HG03342 (cell line): ENCODE results near the gene TBX1.

ENCODE experiments used
- ATAC-seq: cut with Tn5 transposase; IDR thresholded peaks from one replicate; pipeline ENCODE4 v1.9.1; 2021; ENCODE audit warnings: mild to moderate bottlenecking, moderate library complexity; ENCODE audit not compliant: unreplicated experiment

TBX1 gene

DNA sequence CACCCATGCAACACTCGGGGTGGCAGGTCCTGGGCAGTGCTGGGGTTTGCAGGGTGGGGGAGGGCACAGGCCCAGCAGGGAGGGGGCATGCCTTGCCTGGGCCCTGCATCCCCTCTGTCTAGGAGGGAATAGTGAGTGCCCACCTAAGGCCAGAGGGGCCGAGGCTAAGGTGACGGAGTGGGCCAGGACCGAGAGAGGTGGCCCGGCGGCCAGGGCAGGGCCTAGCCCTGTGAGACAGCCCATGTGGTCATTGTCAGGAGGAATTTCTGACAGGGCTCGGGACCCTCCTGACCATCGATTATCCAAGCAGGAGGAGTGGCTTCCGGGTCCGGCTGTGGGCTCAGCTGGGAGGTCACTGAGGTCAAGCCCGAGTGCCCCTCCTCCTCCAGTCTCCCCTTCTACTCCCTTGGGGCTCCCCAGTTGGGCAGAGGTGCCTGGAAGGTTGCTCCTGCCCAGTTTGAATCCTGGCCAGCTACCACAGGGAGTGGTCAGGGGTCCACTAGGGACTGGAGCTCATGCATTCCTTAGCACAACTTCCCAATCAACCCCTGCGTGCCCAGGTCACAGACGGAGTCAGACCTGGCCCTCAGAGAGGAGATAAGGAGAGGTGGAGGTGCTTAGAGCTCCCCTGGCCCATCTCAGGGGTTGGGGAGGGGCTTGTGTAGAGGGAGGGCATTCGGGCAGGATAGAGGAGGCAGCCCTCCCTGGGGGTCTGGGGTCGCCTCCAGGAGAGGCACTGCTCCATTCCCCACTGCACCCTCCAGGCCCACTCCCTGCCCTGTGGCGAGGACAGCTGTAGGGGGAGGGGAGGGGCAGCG is 22.5 kb upstream of the TBX1 start:
- no peak for ATAC-seq

DNA sequence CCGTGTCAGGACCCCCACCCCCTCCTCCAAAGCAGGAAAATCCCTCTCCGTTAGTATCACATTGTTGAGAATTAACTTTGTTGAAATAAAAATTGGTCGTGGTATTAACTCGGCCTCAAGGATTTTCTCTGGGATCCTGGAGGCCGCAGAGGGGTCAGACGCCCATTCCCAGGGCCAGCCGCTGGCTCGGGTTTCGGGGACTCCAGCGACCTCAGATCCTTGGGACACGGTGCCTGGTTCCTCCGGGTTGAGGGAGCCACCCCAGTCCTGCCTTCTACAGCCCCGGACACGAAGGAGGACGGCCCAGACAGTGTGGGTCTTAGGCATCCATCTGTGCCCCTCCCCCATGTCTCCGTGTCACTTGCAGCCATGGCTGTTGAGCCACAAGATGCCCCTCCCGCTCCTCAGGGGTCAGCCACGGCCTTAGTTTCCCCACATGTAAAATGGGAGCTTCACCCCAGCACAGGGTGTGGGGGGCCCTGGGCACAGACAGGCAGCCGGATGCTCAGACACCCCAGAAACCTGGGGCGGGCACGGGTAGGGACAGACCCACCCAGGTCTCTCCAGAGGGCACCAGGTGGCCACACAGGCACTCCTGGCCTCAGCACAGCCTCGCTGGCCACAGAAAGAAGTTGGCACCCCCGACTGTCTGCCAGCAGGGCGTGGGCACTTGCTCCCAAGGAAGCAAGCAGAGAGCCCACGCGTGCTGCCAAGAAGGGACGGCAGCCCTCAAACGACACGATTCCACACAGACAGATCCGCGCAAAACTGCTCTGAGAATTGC is 21.7 kb upstream of the TBX1 start:
- ATAC-seq = no peak

DNA sequence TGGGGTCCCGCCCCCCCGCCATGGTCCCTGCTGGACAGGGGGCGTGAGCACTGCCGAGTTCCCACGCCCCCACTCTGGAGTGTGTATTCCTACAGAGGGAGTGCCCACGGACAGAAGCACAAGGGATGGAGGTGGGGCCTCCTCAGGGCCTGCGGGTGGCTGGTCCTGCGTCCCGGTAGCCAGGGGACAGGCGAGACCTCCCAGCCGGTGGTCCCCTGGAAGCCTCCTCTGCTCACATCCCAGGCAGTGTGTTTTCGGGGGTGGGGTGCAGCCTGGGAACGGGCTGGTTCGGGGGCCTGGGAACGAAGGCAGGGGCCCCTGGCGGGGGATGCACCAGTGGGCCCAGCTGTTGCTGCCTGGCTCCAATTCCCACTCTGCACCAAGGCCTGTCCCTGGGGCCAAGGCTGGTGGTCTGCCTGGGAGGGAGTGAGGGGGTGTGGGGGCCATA is 21.1 kb upstream of the TBX1 start:
- no peak for ATAC-seq

DNA sequence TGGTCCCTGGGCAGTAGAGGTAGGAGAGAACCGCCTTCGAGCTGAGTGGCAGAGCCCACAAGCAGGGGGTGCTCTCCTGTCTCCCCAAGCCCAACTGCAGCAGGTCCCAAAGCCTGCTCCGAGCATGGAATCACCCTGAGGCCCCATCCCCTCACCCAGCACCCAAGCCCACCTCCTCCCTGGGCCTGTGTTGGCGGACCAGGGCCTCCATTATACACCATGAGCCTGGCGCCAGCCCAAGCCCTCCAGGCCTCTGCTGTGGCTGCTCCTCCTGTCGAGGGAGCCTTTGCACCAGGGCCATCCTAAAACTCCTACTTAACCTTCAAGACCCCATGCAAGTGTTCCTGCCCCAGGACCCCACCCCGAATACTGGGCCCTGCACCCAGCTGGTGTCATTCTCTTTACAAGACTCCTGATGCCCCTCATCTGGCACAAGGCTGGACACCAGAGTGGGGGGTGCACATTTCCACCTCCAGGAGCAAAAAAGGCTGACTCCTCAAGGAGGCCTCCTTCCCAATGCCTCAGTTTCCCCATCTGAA is 20.6 kb upstream of the TBX1 start:
- no peak for ATAC-seq

DNA sequence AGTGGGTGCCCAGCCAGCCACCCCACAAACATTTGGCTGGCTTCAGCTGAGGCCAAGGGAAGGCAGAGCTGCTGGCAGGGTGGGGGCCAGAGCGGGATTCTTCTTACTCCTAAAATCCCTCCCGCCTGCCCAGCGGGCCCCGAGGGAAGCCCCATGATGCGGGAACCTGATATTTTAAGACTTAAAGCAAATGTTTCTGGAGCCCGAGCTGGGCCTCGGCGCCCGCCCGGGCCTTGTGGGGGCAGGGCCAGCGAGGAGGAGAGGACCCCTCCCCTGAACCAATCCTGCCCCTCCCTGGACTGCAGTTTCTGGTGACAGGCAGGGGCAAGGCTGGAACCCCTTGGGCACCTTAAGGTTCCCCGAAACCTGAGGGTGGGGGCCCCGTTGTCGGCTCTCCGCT is 20.0 kb upstream of the TBX1 start:
- ATAC-seq = no peak

DNA sequence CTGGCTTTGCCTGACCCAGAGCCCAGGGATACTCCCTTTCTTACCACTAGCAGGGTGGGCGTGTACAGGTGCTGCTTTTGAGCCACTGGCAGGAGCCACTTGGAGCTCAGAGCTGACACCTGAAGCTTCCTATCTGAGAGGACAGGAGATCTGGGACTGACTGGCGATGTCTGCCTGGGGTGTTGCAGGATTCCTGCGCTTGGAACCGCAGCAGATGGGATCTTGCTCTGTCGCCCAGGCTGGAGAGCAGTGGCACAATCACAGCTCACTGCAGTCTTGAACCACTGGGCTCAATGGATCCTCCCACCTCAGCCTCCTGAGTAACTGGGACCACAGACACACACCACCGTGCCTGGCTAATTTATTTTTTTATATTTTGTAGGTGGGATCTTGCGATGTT is 19.5 kb upstream of the TBX1 start:
- no peak for ATAC-seq

DNA sequence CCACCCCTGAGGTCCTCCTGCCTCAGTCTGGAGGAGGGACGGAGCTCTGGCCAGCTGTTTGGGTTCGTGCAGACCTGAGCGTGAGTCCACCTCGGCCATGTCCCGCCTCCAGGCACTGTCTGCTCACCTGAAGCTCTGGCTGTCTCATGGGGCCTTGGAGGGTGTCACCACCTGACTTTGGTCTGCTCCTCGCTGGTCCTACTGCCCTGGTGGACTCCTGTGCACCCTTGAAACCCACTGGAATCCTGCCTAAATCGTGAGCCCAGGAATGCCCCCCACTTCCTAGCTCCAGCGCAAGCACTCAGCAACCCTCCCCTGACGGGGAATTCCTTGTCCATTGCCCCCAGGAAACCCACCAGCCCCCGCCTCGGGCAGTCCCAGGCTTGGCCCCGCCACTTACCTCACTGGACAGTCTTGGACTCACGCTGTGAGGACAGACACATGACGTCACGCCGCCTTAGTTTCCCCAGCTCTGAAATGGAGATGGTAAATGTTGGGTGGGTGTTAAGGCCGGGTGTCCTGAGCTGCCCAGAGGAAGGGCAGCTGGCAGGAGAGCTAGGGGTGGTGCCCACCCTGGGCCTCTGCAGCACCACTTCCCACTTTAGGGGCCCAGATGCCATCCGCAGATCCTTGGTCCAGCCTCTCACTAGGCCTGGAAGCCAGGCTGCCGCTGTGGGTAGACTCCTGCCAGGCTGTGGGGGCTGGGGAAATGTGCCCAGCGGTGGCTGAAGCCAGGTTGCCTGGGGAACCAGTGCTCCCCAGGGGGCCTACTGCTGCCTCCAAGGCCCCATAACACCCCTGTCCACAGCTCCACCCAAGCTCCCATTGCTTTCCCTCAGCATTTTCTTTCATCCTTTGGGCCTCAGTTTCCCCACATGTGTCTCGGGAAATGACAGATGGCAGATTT is 18.2 kb upstream of the TBX1 start:
- no peak for ATAC-seq

DNA sequence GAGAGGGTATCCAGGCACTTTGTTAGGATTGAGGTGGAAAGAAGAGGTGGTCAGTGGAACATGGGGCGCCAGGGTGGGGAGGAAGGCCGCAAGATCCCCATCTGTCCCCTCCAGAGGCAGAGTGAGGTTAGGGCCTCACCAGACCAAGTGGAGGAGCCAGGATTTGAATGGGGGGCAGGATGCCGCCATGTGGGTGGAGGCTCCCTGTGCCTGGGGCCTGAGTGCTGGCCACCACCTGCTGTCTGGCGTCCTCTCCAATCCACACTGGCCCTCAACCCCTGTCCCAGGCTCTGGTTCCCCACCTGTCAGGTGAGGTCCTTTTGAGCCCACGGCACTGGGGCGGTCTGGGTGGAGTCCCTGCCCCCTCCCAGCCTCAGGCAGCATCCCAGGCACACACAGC is 17.5 kb upstream of the TBX1 start:
- ATAC-seq = no peak

DNA sequence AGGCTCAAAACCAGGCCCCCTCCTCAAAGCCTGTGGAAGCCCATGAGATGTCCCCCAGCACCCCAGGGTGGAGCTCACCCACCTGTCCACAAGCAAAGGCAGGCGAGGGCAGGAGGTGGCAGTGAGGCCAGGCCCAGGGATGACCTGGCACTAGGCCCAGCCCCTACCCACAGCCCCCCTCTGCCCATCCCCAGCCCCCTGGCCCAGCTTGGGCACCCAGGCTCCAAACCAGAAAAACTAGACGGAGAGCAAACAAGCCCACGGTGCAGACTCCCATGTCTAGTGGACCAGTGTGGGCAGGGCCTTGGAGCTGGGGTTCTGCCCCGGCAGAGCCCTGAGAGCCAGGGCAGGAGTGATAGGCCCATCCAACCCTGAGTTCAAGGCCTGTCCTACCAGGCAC is 16.9 kb upstream of the TBX1 start:
- no peak for ATAC-seq

DNA sequence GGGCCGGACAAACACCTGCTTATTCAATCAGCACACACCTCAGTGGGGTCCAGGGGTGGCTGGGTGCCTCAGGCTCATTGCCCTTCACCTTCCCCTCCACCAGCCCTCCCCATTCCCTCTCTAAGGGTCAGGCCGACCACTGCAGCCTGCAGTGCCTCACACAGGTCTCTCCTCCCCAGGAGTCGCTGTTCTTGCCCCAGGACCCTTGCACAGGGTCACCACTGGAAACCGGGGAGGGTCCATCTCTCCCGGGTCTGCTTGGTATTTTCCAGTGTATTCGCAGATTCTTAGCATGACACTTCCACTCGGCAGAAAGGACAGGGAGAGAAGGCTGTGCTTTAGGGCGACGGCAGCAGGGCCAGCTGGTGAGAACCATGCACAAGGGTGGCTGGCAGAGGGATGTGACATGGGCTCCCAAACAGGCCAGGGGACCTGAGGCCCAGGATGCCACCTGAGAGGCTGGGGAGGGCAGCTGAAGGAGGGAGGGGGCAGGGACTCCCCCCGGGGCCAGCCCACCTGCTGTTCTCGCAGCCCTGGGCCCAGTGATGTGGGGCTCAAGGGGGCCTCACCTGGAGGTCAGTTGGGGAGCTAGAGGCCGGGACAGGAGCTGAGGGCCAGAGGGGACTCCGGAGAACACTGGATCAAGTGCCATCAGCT is 16.1 kb upstream of the TBX1 start:
- ATAC-seq = no peak

DNA sequence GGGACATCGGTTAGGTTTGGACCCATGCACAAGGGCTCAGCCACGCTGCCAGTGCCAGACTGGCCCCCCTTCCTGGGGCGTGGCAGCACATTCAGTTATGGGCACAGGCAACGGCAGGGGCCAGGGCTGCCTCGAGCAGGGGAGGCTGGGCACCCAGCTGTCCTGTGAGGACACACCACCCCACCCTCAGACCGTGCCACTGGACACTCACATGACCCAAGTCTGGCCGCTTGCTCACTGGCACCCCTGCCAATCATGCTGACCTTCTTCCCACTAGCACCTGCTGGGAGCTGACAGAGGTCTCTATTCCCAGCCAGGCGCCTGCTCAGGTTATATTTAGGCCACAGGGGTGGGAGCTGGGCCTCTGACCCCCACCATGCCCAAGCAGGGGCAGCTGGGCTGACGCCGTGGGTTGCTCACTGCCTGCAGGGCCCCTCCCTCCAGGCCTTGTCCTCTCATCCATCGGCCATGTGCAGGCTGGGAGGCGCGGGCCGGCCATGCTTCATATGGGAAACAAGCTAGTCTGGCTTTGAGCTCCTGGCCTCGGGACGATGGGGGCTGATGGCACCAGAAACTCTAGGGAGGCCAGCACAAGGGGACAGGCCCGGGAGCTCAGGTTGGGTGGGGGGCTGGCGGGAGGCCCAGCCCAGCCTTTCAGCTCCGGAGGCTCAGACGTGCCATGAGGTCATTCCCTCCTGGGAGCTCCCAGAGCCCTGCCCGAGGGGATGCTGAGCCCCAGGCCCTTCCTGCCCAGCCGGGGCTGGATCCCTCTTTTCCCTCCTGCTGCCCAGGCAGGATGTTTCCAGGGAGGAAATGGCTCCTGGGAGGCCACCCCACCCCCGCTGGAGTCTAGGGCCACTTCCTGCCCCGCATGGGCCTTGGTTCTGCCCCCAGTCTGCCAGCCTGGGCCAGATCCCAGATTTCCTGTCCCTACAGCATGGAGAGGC is 15.2 kb upstream of the TBX1 start:
- ATAC-seq = no peak

DNA sequence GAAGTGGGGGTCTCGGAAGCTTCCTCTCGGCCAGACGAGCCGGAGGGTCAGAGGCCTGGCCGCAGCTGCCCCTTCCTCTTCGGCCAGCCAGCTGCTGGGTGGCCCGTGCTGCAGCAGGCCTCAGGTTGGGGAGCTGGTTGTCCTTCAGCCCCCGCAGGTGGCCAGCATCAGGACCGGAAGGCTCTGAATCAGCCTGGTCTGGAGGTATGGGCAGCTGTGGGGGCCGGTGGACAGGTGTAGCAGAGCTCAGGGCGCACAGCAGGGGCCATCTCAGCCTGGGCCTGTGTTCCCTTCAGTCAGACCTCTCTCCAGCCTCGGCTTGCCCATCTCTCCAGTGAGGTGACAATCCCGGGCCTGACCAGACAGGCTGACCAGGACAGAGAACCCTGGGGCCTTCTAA is 13.9 kb upstream of the TBX1 start:
- ATAC-seq = no peak

DNA sequence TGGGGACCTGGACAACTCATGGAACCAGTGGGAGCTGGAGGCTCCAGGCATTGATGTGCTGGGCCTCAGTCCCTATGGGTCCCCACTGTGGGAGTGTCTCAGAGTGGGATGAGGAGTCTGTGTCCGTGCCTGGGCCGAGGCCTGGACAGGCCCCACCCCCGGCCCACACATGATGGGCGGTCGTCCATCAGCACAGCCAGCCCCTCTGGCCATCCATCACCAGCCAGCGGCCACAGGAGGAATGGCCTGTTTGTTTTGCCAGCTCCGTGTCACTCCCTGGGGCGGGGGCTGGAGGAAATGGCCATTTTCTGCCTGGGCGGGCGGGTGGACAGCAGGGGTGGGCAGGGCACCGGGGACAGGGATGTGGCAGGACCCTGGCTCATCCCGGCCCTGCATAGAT is 13.0 kb upstream of the TBX1 start:
- no peak for ATAC-seq

DNA sequence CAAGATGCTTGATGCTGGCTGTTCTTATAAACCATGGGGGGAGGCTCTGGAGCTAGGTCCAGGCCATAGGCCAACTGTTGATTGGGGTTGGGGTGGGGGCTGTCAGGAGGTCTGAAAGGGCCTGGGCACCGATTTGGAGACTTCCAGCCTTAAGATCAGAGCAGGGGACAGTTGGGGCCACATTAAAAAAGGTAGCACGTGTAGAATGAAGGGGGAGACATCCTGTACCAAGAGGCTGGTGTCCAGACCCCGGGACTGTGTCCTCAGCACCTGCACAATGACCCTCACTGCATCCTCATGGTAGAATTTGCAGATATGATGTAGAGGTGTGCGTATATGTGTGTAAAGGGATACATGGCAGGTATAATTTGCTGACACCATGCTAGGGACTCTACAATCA is 12.4 kb upstream of the TBX1 start:
- ATAC-seq = no peak

DNA sequence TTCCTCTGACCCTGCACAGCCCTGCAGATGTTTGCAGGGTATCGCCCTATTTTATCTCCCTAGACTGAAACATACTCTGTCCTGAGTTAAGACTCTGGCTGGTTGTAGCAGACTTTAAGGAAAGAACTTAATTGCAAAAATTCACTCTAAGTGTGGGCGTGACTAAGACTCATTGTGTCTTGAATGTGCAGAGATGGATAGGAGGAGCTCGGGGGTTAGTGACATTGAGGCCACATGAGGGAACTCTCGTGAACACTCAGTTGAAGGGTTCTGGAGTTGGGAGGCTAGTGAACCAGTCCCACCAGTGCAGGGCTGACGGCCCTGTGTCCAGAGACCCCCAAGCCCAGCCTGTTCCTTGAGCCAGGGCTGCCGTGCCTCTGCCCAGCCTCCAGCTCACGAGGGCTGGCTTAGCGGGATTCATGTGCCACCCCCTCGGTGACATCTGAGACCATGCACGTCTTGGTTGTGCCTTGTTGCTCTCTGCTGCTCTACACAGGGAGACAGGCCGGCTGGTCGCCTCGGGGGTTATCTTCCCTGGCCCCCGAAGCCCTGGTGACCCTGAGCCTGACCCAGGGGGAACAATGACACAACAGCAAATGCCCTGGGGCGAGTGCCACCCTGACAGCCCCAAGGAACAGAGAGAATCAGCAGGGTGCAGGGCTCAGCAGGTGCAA is 11.4 kb upstream of the TBX1 start:
- ATAC-seq = no peak

DNA sequence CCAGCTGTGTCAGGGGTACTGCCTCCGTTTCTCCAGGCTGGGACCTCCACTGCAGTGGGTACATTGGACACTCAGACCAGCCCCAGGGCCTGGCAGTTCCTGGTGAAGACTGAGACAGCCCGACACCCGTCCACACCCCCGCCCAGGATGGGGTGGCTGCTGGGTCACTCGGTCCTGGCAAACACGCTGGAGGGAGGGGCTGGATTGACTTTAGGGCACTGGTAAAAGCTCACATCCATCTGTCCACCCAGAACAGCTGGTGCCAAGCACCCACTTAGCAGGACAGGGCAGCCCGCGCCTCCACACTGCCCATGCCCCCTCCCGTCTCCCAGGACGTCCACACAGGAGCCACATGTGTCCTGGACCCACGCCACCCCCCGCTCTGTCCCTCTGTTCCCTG is 10.7 kb upstream of the TBX1 start:
- ATAC-seq = no peak

DNA sequence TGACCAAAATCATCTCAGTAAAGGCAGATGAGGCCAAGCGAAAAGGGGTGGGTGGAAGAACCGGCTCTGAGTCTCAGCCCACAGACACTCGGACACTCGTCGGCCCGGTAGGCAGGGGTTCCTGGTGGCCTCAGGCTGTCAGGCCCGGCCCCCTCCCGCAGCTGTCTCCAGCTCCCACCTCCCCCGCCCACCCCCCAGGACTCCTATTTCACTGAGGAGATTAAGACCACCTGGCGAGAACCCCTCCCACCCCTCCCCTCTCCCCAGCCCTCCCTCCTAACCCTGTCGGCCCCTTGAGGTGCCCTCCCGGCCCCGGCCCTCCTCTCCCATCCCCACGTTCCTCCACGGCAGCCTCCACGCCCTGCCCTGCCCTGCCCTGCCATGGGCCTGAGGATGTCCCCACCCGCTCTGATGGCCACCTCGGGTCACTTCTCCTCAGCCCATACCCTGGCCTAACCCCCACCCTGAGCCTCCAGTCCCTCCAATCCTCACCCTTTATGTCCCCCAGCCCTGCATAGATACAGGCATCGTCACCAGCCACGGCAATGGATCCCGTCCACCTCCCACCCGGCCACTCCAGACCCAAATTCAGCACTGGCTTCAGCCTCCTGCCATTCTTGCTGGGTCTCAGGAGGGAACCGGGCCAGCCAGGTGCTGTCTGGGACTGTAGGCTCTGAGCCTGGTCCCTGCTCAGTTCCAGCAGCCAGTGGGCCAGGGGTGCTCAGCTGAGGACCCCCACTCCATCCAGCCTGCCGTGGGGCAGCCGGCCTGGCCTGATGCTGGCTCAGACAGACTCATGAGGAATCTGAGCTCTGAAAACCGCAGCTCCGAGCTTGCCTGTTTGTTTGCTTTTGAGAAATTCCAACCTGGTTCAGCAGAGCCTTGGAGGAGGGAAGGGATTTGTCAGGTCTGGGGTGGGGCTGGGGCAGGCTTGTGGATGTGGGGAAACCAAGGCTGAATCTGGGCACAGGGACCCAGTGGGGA is 9.8 kb upstream of the TBX1 start:
- no peak for ATAC-seq
